NCI-H146 treated with DMSO at 0.1 percent for 48 hours (cell line): ENCODE data around the gene COMP.

ENCODE experiments used
- DNase-seq: peaks from one replicate; lab custom pipeline; 2025; ENCODE audit not compliant: unreplicated experiment; lab: John Stamatoyannopoulos, UW

Gene COMP

DNA sequence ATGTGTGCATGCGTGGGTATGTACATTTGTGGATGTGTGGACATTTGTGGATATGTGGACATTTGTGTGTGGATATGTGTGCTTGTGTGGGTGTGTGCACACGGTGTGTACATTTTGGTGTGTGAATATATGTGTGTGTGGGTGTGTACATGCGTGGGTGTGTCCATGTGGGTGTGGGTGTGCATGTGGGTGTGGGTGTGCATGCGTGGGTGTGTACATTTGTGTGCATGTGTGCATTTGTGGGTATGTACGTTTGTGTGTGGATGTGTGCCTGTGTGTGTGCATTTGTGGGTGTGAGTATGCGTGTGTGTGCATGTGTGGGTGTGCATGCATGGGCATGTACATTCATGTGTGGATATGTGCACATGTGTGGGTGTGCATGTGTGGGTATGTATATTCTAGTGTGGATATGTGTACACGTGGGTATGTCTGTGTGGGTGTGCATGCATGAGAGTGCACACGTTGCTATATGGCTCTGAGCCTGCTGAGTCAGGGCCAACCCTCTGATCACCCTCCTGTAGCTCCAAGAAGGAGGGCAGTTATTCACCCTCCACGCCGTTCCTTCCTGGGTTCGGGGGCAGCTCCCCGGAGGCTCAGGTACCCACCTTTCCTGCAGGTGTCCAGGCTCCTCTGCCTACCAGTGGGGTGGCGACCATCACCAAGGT lies 20.3 kb downstream of the COMP start:
- no peak for DNase-seq

- DNase-seq: no peak
Observed at GRCh38 chr19:18769989-18770528, 21.0 kb downstream of the COMP start.

DNA sequence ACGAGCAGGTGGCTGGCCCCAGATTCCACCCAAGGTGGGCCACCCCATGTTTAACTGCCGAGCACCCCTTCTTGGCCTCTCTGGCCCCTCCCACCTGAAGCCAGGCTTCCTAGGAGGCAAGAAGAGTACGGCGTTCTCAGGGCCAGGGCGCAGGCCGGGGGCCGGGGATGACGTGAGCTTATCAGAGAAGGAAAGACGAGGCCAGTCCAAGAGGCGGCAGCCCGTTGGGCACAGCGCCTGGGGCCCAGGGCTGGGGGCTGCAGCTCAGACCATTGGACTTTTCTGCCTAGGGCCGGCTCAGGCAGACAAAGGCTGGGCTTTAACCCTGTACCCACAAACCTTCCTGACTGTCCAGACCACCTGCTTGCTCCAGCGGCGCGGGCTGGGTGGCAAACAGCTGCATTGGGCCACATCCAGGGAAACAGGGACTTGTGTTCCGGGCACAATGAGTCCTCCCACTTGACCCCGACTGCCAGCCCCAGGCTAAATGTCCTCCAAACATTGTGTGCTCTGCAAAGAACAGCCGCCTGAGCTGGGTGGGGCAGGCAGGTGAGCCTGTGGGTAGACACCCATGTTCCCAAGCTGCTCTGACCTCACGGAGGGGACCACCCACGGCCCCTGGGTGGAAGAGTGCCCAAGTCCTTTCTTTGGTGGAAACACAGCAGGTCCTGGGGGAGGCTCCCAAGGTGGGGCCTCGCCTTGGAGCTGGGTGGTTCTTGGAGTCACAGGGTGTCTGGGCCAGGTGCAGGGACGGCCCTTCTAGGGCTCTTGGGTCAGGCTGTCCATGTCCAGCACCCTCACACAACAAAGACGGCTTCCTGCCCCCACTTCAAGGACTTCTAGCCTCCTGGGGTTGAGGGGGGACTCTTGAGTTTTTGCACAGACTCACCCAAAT lies 21.9 kb downstream of the COMP start:
- DNase-seq: no peak

DNA sequence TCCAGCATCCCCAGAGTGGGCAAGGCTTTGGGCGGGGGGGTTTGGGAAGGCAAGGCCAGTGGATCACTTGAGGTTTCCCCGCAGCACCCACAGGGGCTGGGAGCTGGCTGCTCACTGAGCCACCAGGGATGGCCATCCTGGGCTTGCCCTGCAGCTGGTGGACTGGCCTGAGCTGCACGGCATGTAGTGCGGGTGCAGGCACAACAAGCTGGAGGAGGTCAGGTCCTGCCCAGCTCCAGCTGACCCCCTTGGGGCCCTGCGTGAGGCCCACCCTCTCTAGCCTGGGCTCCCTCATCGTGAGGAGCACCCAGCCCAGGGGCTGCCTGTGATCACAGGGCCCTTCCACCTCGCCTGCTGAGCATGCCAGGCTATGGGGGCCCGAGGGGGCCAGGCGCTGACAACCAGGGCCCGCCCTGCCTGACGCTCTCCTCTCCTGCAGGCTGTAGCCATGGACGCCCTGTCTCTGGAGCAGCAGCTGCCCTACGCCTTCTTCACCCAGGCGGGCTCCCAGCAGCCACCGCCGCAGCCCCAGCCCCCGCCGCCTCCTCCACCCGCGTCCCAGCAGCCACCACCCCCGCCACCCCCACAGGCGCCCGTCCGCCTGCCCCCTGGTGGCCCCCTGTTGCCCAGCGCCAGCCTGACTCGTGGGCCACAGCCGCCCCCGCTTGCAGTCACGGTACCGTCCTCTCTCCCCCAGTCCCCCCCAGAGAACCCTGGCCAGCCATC lies 22.9 kb downstream of the COMP start:
- no peak for DNase-seq

DNA sequence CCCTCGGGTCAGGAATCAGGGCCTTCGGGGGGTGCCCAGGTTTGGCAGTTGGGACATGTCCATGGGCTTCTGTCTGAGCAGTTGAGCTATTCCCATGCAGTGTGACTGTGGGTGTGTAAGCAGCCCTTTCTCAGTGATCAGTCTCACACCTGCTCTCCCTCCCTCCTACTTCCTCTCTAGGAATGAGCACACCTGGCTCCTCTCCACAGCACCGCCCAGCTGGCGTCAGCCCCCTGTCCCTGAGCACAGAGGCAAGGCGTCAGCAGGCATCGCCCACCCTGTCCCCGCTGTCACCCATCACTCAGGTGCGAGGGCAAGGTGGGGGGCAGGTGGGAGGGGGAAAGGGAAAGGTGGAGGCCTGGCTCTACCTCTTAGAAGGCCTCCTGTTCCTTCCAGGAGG lies 25.9 kb downstream of the COMP start:
- DNase-seq: peak; percentile 86

DNA sequence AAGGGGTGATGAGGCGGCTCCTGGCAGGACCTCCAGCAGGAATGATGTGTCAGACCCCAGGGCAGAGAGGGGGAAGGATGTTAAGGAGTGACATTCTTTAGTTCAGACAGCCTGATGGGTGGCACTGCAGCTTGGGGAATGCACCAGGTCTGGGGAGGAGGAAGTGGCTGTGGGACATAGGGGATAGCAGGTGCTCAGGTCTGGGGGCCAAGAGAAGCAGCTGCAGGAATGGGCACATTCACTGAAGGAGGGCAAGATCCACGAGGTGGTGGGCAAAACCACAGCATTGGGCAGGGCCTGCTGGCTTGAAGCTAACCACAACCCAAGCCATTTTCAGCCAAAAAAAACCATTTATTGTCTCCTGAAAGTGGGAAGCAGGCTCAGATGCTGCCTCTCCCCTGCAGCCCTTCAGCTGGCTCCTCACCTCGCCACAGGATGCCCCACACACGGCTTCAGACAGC lies 26.5 kb downstream of the COMP start:
- no peak for DNase-seq

GRCh38 chr19:18763674-18764590 lies 27.2 kb downstream of the COMP start:
- no peak for DNase-seq

DNA sequence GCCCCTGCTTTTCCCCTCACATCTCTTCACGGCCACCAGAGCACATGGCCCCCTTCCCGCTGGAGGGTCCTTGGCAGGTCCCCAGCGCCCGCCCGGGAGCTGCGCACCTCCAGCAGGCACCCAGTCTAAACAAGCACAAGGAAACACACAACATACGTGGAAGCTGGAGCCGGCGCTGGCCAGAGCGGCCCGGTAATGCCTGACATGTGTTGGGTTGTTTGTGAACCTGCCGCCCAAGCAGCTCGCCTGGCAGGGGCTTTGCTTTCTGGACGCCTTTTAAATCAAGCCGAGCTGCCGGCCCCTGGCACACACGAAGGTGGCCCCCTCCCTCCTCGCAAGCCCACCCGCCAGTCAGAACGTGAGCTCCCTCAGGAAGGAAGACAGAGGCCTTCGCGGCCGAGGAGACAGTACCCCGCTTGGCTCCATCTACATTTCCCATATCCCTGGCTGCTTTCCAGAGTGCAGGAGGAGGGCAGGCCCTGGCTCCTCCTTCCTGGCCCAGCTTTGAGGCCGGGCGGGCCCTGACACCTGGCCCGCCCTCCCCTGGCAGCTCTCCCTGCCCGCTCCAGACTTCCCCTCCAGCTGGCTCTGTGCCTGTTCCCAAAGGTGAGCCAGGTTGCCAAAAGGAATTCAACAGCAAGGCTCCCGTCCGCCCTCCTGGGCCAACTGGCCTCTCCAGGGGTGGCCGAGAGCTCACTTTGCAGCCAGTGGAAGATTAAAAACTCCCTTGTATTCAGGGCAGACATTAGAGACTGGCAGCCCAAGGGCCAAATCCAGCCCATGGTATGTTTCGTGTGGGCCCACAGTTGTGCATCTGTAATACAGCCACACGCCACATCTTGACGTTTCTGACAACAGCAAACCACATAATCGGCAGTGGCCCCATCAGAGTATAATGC lies 28.7 kb downstream of the COMP start:
- DNase-seq: no peak

- no peak for DNase-seq
Observed at GRCh38 chr19:18761531-18762110, 29.5 kb downstream of the COMP start.

DNA sequence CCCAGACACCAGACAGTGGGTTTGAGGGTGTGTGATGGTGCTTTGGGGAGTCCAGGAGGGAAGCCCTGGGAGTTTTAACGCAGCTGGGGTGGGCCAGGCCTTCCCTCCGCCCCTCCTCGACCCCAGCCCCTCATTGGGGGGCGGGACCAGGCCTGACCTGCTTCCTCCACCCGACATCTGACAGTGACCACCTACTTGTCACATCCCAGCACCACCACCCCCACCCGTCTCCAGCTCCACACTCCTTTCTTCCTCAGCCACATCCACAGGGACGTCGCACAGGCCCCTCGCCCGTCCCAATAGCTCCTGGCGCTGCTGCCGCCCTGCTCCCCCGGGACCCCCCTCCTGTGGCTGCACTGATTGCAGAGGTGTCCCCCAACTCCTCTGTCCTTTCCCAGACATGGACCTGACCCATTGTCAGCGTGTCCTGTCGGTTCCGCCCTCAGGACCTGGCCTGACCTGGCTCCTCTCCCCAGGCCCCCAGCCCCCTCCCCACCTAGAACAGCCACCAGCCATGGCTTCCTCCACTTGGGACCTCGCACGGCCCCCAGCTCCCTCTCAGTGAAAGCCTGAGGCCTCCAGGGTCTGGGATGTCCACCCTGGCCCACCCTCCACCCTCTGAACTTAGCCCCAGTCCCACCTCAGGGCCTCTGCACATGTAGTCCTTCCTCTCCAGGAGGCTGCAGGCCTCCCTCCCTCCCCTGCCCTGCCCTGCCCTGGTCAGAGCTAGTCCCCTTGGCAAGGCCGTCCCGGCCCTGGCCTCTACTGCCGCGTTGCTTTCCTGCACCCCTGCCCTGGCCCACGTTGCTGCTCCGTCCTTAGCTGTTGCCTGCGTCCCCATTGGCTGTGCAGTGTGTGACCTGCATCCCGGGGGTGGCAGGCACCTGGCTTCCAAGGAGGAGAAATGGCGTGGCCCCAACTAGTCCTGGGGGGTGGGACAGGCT lies 30.4 kb downstream of the COMP start:
- DNase-seq: no peak

GRCh38 chr19:18759995-18760426 lies 31.1 kb downstream of the COMP start:
- DNase-seq: no peak

GRCh38 chr19:18759304-18759994 lies 31.7 kb downstream of the COMP start:
- DNase-seq: no peak

DNA sequence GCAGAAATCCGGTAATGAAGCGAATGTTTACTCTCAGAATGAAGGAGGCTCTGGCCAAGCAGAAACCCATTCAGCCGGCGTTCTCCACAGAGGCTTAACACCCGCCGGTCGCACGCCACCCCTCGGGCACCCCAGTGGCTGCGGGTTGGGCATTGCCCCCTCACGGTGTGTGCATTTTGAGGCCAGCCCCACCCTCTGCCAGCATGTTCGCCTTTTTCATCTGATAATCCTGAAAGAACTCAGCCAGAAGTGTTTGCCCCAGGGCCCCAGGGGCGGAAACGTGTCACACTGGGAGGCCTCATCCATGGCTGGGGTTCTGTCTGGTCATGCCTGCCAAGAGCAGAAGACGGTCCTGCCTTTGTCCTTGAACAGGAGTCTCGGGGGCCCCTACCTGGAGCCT lies 34.2 kb downstream of the COMP start:
- peak; percentile 88 for DNase-seq

DNA sequence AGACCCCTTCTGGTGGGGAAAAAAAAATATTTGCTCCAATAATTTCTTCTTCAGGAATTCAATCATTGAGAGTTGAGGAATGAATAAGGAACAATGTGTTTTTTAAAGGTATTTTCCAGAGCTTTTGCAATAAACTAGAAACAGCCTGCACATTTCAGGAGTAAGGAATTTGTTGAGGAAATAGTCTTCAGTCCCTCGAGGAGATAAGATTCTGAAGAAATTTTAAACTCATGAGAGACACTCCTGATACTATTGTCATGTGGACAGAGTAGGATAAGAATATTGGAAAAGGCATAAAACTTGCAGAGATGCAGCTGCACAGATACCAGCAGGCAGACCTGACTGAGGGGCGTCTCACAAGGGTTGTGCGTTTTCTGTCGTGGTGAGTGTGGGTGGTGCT lies 36.6 kb downstream of the COMP start:
- DNase-seq: no peak

GRCh38 chr19:18751571-18751970 lies 39.5 kb downstream of the COMP start:
- no peak for DNase-seq

DNA sequence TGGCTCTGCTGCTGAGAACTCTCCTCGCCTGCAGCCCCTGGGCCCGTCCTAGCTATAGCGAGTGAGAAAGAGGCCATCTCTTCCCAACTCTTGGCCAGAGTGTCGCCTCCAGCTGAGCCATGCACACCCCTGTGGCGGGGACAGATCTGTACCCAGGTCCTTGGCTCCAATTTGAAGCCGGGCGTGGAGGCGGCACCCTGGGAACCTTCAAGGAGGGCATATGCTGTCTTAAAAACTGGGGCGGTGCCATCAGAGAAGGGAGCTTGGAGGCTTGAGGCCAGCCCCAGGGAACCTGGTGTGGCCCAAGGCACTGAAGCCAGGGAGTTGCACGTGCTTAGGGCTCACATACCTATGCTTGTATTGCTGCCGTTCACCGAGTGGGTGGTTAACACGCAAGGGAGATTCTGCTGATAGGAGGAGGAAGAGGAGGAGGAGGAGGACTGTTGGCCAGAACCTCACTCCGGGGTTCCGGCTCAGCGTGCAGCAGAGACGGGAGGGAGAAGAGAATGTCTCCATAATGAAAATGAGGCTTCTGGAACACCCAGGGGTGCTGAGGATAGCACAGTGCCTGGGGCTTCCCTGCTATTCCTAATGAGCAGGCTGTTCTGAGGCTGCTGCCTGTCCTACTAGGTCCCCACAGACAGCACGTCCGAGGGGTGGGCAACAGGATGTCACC lies 40.7 kb downstream of the COMP start:
- DNase-seq: no peak
